SK-N-SH (cell line): Measurements from ENCODE around the gene ADAMTS3. TPM values are rescaled to one million over a fixed set of nuclear protein-coding genes. Genes with fewer than 3 reads are reported as not detected.

ENCODE experiments used
- CTCF ChIA-PET: fragments of 300-600, 350-600 bp; formaldehyde crosslinking; extraction: SDS; loops from one replicate; lab custom pipeline; 2021; lab: Yijun Ruan, JAX
- POLR2A ChIA-PET: fragments of 350-600 bp; sonication (Branson Sonifier 250); formaldehyde crosslinking; extraction: SDS; loops from one replicate; lab custom pipeline; 2020; ENCODE audit warnings: antibody characterized with exemption, inconsistent platforms; lab: Yijun Ruan, JAX
- DNase-seq: peaks from one replicate; pipeline ENCODE4 v3.0.0; 2012
- H2AFZ ChIP-seq: fragments of 200-600 bp; sonication (generic); 2 replicates; pipeline ENCODE4 v1.8.1; 2016; ENCODE audit warnings: antibody characterized with exemption, mild to moderate bottlenecking, low read depth
- H3F3A ChIP-seq: fragments of 200-600 bp; sonication (generic); replicated peaks from 2 replicates; pipeline ENCODE3; 2016; ENCODE audit warnings: antibody characterized with exemption, mild to moderate bottlenecking; ENCODE audit not compliant: insufficient read depth
- H3K27ac ChIP-seq, 2 experiments: fragments of 200-500 bp in 1 of 2; fragments of 200-600 bp in 1 of 2; sonication (Bioruptor generic) in 1 of 2; sonication (generic), shearing (Covaris generic) in 1 of 2; 2 replicates each; pipeline versions ENCODE4 v1.5.1 to v1.6.1; 2014 to 2016; ENCODE audit warnings: low read depth in 2 of 2, inconsistent platforms in 1 of 2, low read length in 1 of 2, mild to moderate bottlenecking in 1 of 2, mixed read lengths in 1 of 2
- H3K27me3 ChIP-seq: fragments of 200-600 bp; sonication (generic), shearing (Covaris generic); 2 replicates; pipeline ENCODE4 v1.6.1; 2016; ENCODE audit warnings: mixed run types; ENCODE audit not compliant: insufficient read depth
- H3K36me3 ChIP-seq, 2 experiments: fragments of 200-500 bp in 1 of 2; fragments of 200-600 bp in 1 of 2; sonication (Bioruptor generic) in 1 of 2; sonication (generic) in 1 of 2; replicated peaks in 1 of 2; 2 replicates each; pipeline versions ENCODE3 to v1.5.1; 2014 to 2016; ENCODE audit warnings: low read length in 1 of 2, mild to moderate bottlenecking in 1 of 2; ENCODE audit not compliant: insufficient read depth in 2 of 2, control insufficient read depth in 1 of 2
- H3K4me1 ChIP-seq, 2 experiments: fragments of 200-500 bp in 1 of 2; fragments of 200-600 bp in 1 of 2; sonication (Bioruptor generic) in 1 of 2; sonication (generic), shearing (Covaris generic) in 1 of 2; 2 replicates each; pipeline versions ENCODE4 v1.5.1 to v1.6.1; 2014 to 2016; ENCODE audit warnings: low read depth in 1 of 2, low read length in 1 of 2, mixed run types in 1 of 2; ENCODE audit not compliant: insufficient read depth in 2 of 2, control insufficient read depth in 1 of 2
- H3K4me2 ChIP-seq: fragments of 200-600 bp; sonication (generic), shearing (Covaris generic); 2 replicates; pipeline ENCODE4 v1.6.1; 2017; ENCODE audit warnings: mixed run types
- H3K4me3 ChIP-seq, 2 experiments: fragments of 200-500 bp in 1 of 2; fragments of 200-600 bp in 1 of 2; sonication (Bioruptor generic) in 1 of 2; sonication (generic), shearing (Covaris generic) in 1 of 2; 2 replicates each; pipeline versions ENCODE4 v1.5.1 to v1.8.1; 2014 to 2016; ENCODE audit warnings: low read depth in 2 of 2, inconsistent platforms in 1 of 2, low read length in 1 of 2, mild to moderate bottlenecking in 1 of 2, mixed read lengths in 1 of 2, moderate library complexity in 1 of 2
- H3K79me2 ChIP-seq: fragments of 200-600 bp; sonication (generic); 2 replicates; pipeline ENCODE4 v1.8.1; 2017; ENCODE audit warnings: mild to moderate bottlenecking; ENCODE audit not compliant: insufficient read depth
- H3K9ac ChIP-seq: fragments of 200-600 bp; sonication (generic); 2 replicates; pipeline ENCODE4 v1.6.1; 2017; ENCODE audit warnings: mixed run types
- H3K9me2 ChIP-seq: fragments of 200-600 bp; sonication (generic); 2 replicates; pipeline ENCODE4 v1.6.1; 2017; ENCODE audit warnings: mixed run types
- H3K9me3 ChIP-seq: fragments of 200-600 bp; sonication (generic); 2 replicates; pipeline ENCODE4 v1.6.1; 2017; ENCODE audit warnings: mixed run types, mild to moderate bottlenecking, moderate library complexity
- H4K20me1 ChIP-seq: fragments of 200-600 bp; sonication (generic); 2 replicates; pipeline ENCODE4 v1.6.1; 2017; ENCODE audit warnings: mild to moderate bottlenecking, mixed run types; ENCODE audit not compliant: insufficient read depth
- ELF1 ChIP-seq: IDR thresholded peaks from 2 replicates; pipeline ENCODE4 v1.4.0; 2012
- EP300 ChIP-seq, 2 experiments: IDR thresholded peaks; 2 replicates each; pipeline versions ENCODE4 v1.4.0 to v1.6.1; 2012; ENCODE audit warnings: borderline replicate concordance in 1 of 2, low read depth in 1 of 2, low read length in 1 of 2
- FOSL2 ChIP-seq: IDR thresholded peaks from 2 replicates; pipeline ENCODE4 v1.4.0; 2012; ENCODE audit warnings: low read depth, mild to moderate bottlenecking, moderate library complexity, borderline replicate concordance
- JUND ChIP-seq: IDR thresholded peaks from 2 replicates; pipeline ENCODE4 v1.4.0; 2012
- MXI1 ChIP-seq: IDR thresholded peaks from 2 replicates; pipeline ENCODE4 v1.6.1; 2012; ENCODE audit warnings: mild to moderate bottlenecking, low read depth, low read length, improper control_type of control experiment
- NFIC ChIP-seq: IDR thresholded peaks from 2 replicates; pipeline ENCODE4 v1.4.0; 2012; ENCODE audit warnings: borderline replicate concordance
- NRF1 ChIP-seq: IDR thresholded peaks from 2 replicates; pipeline ENCODE4 v1.6.1; 2012; ENCODE audit warnings: low read depth, mild to moderate bottlenecking, low read length
- RFX5 ChIP-seq: IDR thresholded peaks from 2 replicates; pipeline ENCODE4 v1.6.1; 2012; ENCODE audit warnings: mild to moderate bottlenecking, improper control_type of control experiment, low read length
- SMC3 ChIP-seq: IDR thresholded peaks from 2 replicates; pipeline ENCODE4 v1.6.1; 2012; ENCODE audit warnings: low read depth, low read length, improper control_type of control experiment
- TAF1 ChIP-seq: IDR thresholded peaks from 2 replicates; pipeline ENCODE4 v1.6.1; 2012; ENCODE audit warnings: low read depth, mild to moderate bottlenecking, low read length, moderate library complexity, borderline replicate concordance
- whole genome bisulfite sequencing: methylation state at CpG from one replicate; pipeline ENCODE4 v1.1.6; 2017; ENCODE audit warnings: low lambda C conversion rate; 5-methylcytosine and 5-hydroxymethylcytosine counted together
- polyA plus RNA-seq, 3 experiments: library from polyadenylated mRNA; depleted of rRNA; stranded (reverse); fragments of >200 nt; gene quantifications; 2 replicates each; pipeline ENCODE4 v1.2.3, GENCODE V29; 2012
- TF ChIP-seq, protein P1 (sequence below): fragments of 150-350 bp; IDR thresholded peaks from 2 replicates; pipeline ENCODE4 v1.6.1; 2016; ENCODE audit warnings: mild to moderate bottlenecking, low read depth, low read length
- TF ChIP-seq, protein P2 (sequence below): fragments of 200-600 bp; sonication (generic); IDR thresholded peaks from 2 replicates; pipeline ENCODE4 v1.6.1; 2017; ENCODE audit warnings: antibody characterized with exemption, mild to moderate bottlenecking, moderate library complexity

ADAMTS3 gene
- polyA plus RNA-seq, 1 of the 3 experiments (the other 2 are of a cell fraction), result 0.99 TPM

DNA sequence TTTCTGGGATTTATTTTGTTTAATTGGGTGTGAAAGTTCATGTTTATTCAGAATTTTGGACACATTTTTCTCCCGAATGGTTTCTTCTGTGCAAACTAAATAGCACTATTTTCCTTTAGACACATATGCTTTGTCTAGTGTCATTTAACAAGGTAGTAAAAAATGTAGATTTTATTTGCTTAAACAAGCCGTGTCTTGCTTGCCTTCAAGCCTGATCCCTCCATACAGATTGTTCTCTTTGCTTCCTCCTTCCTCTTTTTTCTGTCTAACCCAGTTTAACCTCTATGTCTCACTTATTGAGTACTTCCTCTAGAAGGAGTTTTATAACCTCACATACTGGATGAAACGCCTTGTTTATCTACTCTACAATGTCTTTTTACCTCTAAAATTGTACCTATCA lies 325.4 kb downstream of the ADAMTS3 start:
- no peaks in the 10 kb centered on the region for H3K79me2 ChIP-seq
- H3K9me3 ChIP-seq, result no peaks in the 10 kb centered on the region
- POLR2A ChIA-PET, result no interaction called here
- H2AFZ ChIP-seq, result no peak overlapping the region
- no peak overlapping the region for H3K27ac ChIP-seq
- H3K4me2 ChIP-seq, result no peak overlapping the region
- no peaks in the 10 kb centered on the region for H3K9me2 ChIP-seq
- WGBS, result 13% methylated on average over 3 of the region's 3 CpGs
- H3K9ac ChIP-seq, result no peak overlapping the region
- no peaks in the 10 kb centered on the region for H3K36me3 ChIP-seq
- no peaks in the 10 kb centered on the region for H3K4me1 ChIP-seq
- H4K20me1 ChIP-seq, result no peaks in the 10 kb centered on the region
- no peak overlapping the region for H3K4me3 ChIP-seq
- H3K27me3 ChIP-seq, result no peaks in the 10 kb centered on the region
- CTCF ChIA-PET, result no interaction called here
- TF ChIP-seq NRF1 (no peak), TAF1 (no peak), NFIC (no peak), RFX5 (no peak), ELF1 (no peak)
- TF ChIP-seq, protein P1, sequence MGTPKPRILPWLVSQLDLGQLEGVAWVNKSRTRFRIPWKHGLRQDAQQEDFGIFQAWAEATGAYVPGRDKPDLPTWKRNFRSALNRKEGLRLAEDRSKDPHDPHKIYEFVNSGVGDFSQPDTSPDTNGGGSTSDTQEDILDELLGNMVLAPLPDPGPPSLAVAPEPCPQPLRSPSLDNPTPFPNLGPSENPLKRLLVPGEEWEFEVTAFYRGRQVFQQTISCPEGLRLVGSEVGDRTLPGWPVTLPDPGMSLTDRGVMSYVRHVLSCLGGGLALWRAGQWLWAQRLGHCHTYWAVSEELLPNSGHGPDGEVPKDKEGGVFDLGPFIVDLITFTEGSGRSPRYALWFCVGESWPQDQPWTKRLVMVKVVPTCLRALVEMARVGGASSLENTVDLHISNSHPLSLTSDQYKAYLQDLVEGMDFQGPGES, result no peak
- H3F3A ChIP-seq, result no peaks in the 10 kb centered on the region
- DNase-seq, result no peak

DNA sequence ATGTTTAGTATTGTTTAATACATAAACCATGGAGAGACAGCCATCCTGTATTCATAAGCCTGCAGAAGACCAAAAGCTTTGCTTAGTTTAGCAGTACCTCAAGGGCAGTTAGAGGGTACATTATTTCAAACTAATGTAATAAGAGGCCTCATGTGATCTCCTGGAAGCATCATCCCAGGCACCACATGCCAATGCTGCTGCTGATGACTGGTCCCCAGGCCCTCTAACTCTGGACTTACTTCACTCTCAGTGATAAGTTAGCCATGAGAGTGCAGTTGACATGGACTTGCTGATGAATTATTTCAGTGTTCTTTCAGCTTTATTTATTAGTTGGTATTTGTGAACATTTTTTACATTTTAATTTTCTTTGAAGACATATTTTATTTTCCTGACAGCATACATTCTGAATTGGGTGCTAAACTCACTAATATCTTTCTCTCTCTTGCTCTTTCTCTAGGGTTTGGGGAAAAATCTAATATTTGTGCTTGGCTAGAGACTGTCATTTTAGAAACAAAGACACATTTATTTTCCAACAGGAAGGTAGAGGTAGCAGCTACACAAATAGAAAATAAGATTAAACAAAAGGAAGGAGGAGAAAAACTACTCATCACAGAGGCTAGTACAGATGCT lies 329.4 kb downstream of the ADAMTS3 start:
- Histone ChIP-seq H3K4me2 (no peak overlapping the region), H3K79me2 (no peaks in the 10 kb centered on the region), H3K4me3 (no peak overlapping the region), H3K9me2 (no peaks in the 10 kb centered on the region), H3F3A (no peaks in the 10 kb centered on the region), H3K9me3 (no peaks in the 10 kb centered on the region), H3K4me1 (peaks cover 0 to 3% of the 10 kb centered on the region in 2 experiments; a peak in 1 of 4 replicates), H3K36me3 (no peaks in the 10 kb centered on the region), H2AFZ (no peak overlapping the region), H4K20me1 (no peaks in the 10 kb centered on the region), H3K27ac (no peak overlapping the region), H3K27me3 (no peaks in the 10 kb centered on the region), H3K9ac (no peak overlapping the region)
- ChIA-PET POLR2A (no interaction called here), CTCF (interaction anchor here (1.1 to 1.6 kb wide), 2 partner anchors 25 to 46 kb away, joined by 3 read pairs; no protein-coding TSS in a partner anchor)
- DNase-seq, result no peak
- TF ChIP-seq JUND (no peak), EP300 (IDR thresholded peaks at IDR 0.05; ENCODE audit: borderline replicate concordance in 1 of 2, low read depth in 1 of 2, low read length in 1 of 2) (no peak), MXI1 (no peak), ELF1 (no peak), FOSL2 (no peak), SMC3 (no peak), NFIC (no peak)
- TF ChIP-seq, protein P1, result no peak
- TF ChIP-seq, protein P2, sequence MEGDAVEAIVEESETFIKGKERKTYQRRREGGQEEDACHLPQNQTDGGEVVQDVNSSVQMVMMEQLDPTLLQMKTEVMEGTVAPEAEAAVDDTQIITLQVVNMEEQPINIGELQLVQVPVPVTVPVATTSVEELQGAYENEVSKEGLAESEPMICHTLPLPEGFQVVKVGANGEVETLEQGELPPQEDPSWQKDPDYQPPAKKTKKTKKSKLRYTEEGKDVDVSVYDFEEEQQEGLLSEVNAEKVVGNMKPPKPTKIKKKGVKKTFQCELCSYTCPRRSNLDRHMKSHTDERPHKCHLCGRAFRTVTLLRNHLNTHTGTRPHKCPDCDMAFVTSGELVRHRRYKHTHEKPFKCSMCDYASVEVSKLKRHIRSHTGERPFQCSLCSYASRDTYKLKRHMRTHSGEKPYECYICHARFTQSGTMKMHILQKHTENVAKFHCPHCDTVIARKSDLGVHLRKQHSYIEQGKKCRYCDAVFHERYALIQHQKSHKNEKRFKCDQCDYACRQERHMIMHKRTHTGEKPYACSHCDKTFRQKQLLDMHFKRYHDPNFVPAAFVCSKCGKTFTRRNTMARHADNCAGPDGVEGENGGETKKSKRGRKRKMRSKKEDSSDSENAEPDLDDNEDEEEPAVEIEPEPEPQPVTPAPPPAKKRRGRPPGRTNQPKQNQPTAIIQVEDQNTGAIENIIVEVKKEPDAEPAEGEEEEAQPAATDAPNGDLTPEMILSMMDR, result no peak
